Brain microvascular endothelial cell (primary cell): ENCODE measurements around the gene TIPIN.

Experiments
- DNase-seq: peaks from one replicate; pipeline ENCODE4 v3.0.0-alpha.2; 2020
- H3K27ac ChIP-seq: fragments of 250-450 bp; sonication (Bioruptor Pico); 2 replicates; pipeline ENCODE4 v1.5.1; 2020; ENCODE audit warnings: mild to moderate bottlenecking, moderate library complexity
- H3K27me3 ChIP-seq: fragments of 250-450 bp; sonication (Bioruptor Pico); replicated peaks from 2 replicates; pipeline ENCODE4 v1.5.1; 2020; ENCODE audit warnings: mild to moderate bottlenecking
- H3K36me3 ChIP-seq: fragments of 250-450 bp; sonication (Bioruptor Pico); replicated peaks from 2 replicates; pipeline ENCODE4 v1.5.1; 2020; ENCODE audit warnings: mild to moderate bottlenecking
- H3K4me3 ChIP-seq: 2 replicates; pipeline ENCODE4 v1.5.1; 2011; ENCODE audit warnings: low read depth, mild to moderate bottlenecking, control low read depth, low read length, moderate library complexity
- in situ Hi-C: cut with HindIII; loops from 2 replicates; pipeline ENCODE4 v1.10.0; 2017; ENCODE audit warnings: low sequenced_read_pairs, low pct_ligation_motif_present
- TF ChIP-seq, protein P1 (sequence below): IDR thresholded peaks from 2 replicates; pipeline ENCODE4 v1.5.1; 2011; ENCODE audit warnings: low read depth, mild to moderate bottlenecking, moderate library complexity, low read length, control low read depth, inconsistent platforms; ENCODE audit errors: missing control alignments

Gene TIPIN

DNA sequence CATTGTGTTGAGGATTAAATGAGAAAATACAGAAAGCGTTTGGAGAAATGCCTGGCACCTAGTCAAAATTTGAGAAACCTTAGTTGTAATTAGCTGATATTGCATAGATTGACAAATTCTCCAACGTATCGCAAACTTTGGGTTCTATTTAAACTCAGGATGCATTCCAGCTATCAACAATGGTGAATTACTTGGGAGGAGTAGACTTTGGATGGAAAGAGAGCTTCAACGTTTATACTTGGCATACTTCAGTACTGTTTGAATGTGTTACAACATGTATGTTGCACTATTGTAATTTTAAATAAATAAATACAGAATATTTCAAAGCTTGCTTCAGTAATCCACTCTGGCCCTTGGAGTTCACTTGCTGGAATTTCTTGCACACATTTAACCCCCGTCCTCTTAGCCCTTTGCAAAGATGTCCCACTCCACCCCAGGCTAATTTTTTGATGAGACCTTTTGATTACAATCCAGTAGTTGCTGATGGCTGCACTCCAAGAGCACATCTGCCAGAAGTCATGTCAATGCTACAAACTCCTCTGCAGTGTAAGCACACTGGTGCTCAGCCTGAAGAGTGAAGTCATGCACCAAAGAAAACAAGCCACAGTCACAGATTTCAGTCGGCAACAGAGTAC, 67.8 kb downstream of the TIPIN start:
- TF ChIP-seq, protein P1, sequence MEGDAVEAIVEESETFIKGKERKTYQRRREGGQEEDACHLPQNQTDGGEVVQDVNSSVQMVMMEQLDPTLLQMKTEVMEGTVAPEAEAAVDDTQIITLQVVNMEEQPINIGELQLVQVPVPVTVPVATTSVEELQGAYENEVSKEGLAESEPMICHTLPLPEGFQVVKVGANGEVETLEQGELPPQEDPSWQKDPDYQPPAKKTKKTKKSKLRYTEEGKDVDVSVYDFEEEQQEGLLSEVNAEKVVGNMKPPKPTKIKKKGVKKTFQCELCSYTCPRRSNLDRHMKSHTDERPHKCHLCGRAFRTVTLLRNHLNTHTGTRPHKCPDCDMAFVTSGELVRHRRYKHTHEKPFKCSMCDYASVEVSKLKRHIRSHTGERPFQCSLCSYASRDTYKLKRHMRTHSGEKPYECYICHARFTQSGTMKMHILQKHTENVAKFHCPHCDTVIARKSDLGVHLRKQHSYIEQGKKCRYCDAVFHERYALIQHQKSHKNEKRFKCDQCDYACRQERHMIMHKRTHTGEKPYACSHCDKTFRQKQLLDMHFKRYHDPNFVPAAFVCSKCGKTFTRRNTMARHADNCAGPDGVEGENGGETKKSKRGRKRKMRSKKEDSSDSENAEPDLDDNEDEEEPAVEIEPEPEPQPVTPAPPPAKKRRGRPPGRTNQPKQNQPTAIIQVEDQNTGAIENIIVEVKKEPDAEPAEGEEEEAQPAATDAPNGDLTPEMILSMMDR: no peak
- no peaks in the 10 kb centered on the region for H3K27me3 ChIP-seq

DNA sequence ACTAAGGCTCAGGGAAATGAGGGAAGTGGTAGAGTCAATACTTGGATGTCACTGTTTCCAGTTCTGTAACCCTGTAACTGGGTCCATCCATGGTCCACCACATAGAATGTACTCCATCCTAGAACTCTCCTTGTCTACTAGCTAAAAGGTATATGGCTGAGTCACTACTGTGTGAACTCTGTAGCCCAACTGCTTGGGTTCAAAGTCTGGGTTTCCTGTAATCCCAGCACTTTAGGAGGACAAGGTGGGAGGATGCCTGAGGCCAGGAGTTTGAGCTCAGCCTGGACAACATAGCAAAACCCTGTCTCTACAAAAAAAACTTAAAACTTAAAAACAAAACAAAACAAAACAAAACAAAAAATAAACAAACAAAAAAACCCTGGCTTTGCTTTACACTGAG, 68.4 kb downstream of the TIPIN start:
- in situ Hi-C loops: no loop called here
- no peak overlapping the region for H3K27ac ChIP-seq
- no peaks in the 10 kb centered on the region for H3K36me3 ChIP-seq
- no peak for DNase-seq
- TF ChIP-seq, protein P1: no peak
- no peaks in the 10 kb centered on the region for H3K27me3 ChIP-seq
- H3K4me3 ChIP-seq: no peak overlapping the region

More for the DNA sequence above, 67.8 kb downstream of the TIPIN start:
- no peak overlapping the region for H3K27ac ChIP-seq
- no peak overlapping the region for H3K4me3 ChIP-seq
- no peaks in the 10 kb centered on the region for H3K36me3 ChIP-seq
- DNase-seq: peak; percentile 13
- in situ Hi-C loops: no loop called here

- in situ Hi-C loops: no loop called here
- Histone ChIP-seq H3K36me3 (no peaks in the 10 kb centered on the region), H3K27ac (no peak overlapping the region), H3K27me3 (no peaks in the 10 kb centered on the region), H3K4me3 (no peak overlapping the region)
- TF ChIP-seq, protein P1: peak; percentile 36
- no peak for DNase-seq
Measured at GRCh38 chr15:66287461-66288057, 68.9 kb downstream of the TIPIN start.
